Measurements from ENCODE around the gene GGA2.

GRCh38 chr16:23534868-23535860, 24.9 kb upstream of the GGA2 start:
- TF ChIP-seq POLR2A (IDR thresholded peaks at IDR 0.05) (no peak), POLR2AphosphoS5 (IDR thresholded peaks at IDR 0.05) (no peak)
- TF ChIP-seq, protein P1, sequence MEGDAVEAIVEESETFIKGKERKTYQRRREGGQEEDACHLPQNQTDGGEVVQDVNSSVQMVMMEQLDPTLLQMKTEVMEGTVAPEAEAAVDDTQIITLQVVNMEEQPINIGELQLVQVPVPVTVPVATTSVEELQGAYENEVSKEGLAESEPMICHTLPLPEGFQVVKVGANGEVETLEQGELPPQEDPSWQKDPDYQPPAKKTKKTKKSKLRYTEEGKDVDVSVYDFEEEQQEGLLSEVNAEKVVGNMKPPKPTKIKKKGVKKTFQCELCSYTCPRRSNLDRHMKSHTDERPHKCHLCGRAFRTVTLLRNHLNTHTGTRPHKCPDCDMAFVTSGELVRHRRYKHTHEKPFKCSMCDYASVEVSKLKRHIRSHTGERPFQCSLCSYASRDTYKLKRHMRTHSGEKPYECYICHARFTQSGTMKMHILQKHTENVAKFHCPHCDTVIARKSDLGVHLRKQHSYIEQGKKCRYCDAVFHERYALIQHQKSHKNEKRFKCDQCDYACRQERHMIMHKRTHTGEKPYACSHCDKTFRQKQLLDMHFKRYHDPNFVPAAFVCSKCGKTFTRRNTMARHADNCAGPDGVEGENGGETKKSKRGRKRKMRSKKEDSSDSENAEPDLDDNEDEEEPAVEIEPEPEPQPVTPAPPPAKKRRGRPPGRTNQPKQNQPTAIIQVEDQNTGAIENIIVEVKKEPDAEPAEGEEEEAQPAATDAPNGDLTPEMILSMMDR (IDR thresholded peaks at IDR 0.05) = no peak
